GM12875 (cell line): Measurements from ENCODE around the gene VSX2.

ENCODE experiments used
- H3K4me3 ChIP-seq: one replicate; pipeline ENCODE4 v1.5.1; 2011; ENCODE audit warnings: low read depth, low read length, control low read depth
- CTCF ChIP-seq: IDR thresholded peaks from 2 replicates; pipeline ENCODE4 v1.5.1; 2011; ENCODE audit warnings: low read depth, mild to moderate bottlenecking, control low read depth, inconsistent platforms, low read length, moderate library complexity, borderline replicate concordance; ENCODE audit not compliant: insufficient read depth

VSX2 gene

GRCh38 chr14:74203639-74204038 is 35.6 kb upstream of the VSX2 start:
- no peak overlapping the region for H3K4me3 ChIP-seq
- no peak for TF ChIP-seq CTCF

- H3K4me3 ChIP-seq = no peak overlapping the region
- TF ChIP-seq CTCF = no peak
These were observed 34.8 kb upstream of the VSX2 start for GRCh38 chr14:74204491-74204890.

GRCh38 chr14:74205882-74206281 is 33.4 kb upstream of the VSX2 start:
- no peak for TF ChIP-seq CTCF
- no peak overlapping the region for H3K4me3 ChIP-seq

- TF ChIP-seq CTCF = no peak
These were observed 31.3 kb upstream of the VSX2 start for GRCh38 chr14:74207943-74208342.

GRCh38 chr14:74208642-74209041 is 30.6 kb upstream of the VSX2 start:
- TF ChIP-seq CTCF = no peak
- H3K4me3 ChIP-seq = no peak overlapping the region

More at GRCh38 chr14:74207943-74208342, 31.3 kb upstream of the VSX2 start:
- no peak overlapping the region for H3K4me3 ChIP-seq

- H3K4me3 ChIP-seq = no peak overlapping the region
- no peak for TF ChIP-seq CTCF
These were observed 27.2 kb upstream of the VSX2 start for GRCh38 chr14:74211945-74212580.

- no peak overlapping the region for H3K4me3 ChIP-seq
- no peak for TF ChIP-seq CTCF
These were observed 25.1 kb upstream of the VSX2 start for GRCh38 chr14:74213907-74214803.
